Keratinocyte (primary cell): ENCODE results near the gene EHBP1.

Source experiments
- EZH2 ChIP-seq: IDR thresholded peaks from one replicate; pipeline ENCODE4 v1.6.1; 2012; ENCODE audit warnings: inconsistent platforms, mild to moderate bottlenecking, low read length, moderate library complexity
- TF ChIP-seq, protein P1 (sequence below), 3 experiments: IDR thresholded peaks in 1 of 3; conservative IDR thresholded peaks in 1 of 3; optimal IDR thresholded peaks in 1 of 3; 2 replicates in 2 of 3; 3 replicates in 1 of 3; pipeline versions ENCODE3 to v1.5.1; 2011; ENCODE audit warnings: low read length in 3 of 3, mild to moderate bottlenecking in 3 of 3, moderate library complexity in 2 of 3, control low read depth in 1 of 3, inconsistent platforms in 1 of 3; ENCODE audit not compliant: insufficient read depth in 2 of 3; ENCODE audit errors: extremely low read depth in 1 of 3

DNA sequence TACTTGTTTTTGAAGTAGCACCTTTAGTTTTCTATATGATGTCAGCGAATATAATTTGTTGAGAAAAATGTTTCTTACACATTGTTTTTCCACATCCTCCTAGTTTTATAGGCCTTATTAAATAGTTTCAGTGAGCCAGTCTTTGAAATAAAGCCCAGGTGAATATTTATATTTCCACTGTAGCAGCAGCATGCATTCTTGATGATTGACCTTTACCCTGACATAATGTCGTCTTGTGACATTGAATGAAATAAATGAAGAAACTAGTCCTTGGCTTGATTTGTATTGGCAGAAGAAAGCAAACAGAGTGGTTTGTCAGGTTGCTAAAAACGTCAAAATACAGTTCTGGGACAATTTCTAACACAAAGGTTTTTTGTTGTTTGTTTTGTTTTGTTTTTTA lies 84.4 kb downstream of the EHBP1 start:
- TF ChIP-seq, protein P1, sequence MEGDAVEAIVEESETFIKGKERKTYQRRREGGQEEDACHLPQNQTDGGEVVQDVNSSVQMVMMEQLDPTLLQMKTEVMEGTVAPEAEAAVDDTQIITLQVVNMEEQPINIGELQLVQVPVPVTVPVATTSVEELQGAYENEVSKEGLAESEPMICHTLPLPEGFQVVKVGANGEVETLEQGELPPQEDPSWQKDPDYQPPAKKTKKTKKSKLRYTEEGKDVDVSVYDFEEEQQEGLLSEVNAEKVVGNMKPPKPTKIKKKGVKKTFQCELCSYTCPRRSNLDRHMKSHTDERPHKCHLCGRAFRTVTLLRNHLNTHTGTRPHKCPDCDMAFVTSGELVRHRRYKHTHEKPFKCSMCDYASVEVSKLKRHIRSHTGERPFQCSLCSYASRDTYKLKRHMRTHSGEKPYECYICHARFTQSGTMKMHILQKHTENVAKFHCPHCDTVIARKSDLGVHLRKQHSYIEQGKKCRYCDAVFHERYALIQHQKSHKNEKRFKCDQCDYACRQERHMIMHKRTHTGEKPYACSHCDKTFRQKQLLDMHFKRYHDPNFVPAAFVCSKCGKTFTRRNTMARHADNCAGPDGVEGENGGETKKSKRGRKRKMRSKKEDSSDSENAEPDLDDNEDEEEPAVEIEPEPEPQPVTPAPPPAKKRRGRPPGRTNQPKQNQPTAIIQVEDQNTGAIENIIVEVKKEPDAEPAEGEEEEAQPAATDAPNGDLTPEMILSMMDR (optimal IDR thresholded peaks at IDR 0.05 in 1 of 3, IDR thresholded peaks at IDR 0.05 in 1 of 3, conservative IDR thresholded peaks at IDR 0.05 in 1 of 3; ENCODE audit: extremely low read depth in 1 of 3, insufficient read depth in 2 of 3, low read length in 3 of 3), result no peak
- TF ChIP-seq EZH2, result no peak
